WTC11 (cell line): Measurements from ENCODE around the gene CHST5.

Experiments used
- ATF3 ChIP-seq: sonication (generic); formaldehyde crosslinking; conservative IDR thresholded peaks from 2 replicates; pipeline ENCODE4 v1.8.1; 2022; ENCODE audit warnings: mild to moderate bottlenecking, missing genetic modification reagents
- CTCF ChIP-seq: fragments of 200-600 bp; IDR thresholded peaks from 2 replicates; pipeline ENCODE4 v1.8.0; 2022; ENCODE audit warnings: antibody characterized with exemption
- HMGXB4 ChIP-seq: sonication (generic); formaldehyde crosslinking; IDR thresholded peaks from 2 replicates; pipeline ENCODE4 v1.8.1; 2023; ENCODE audit warnings: mild to moderate bottlenecking, moderate library complexity, missing genetic modification reagents
- SP1 ChIP-seq: sonication (generic); formaldehyde crosslinking; conservative IDR thresholded peaks from 2 replicates; pipeline ENCODE4 v1.8.1; 2022; ENCODE audit warnings: missing genetic modification reagents
- TCF7 ChIP-seq: sonication (generic); formaldehyde crosslinking; IDR thresholded peaks from 2 replicates; pipeline ENCODE4 v1.8.0; 2022; ENCODE audit warnings: mild to moderate bottlenecking, low read depth, missing genetic modification reagents, moderate library complexity
- ZNF121 ChIP-seq: sonication (generic); formaldehyde crosslinking; IDR thresholded peaks from 2 replicates; pipeline ENCODE4 v1.8.0; 2023; ENCODE audit warnings: missing genetic modification reagents
- ZNF396 ChIP-seq: fragments of 250-450 bp; sonication (Bioruptor Pico); IDR thresholded peaks from 2 replicates; pipeline ENCODE4 v1.8.0; 2021; ENCODE audit warnings: mild to moderate bottlenecking, moderate library complexity, borderline replicate concordance

GRCh38 chr16:75482434-75483205 lies 53.3 kb downstream of the CHST5 start:
- TF ChIP-seq ATF3 (CRISPR knock-in tag) = no peak
- TF ChIP-seq ZNF121 (CRISPR knock-in tag) = no peak
- TF ChIP-seq CTCF = no peak
- no peak for TF ChIP-seq HMGXB4 (CRISPR knock-in tag)
- TF ChIP-seq ZNF396 (CRISPR knock-in tag) = no peak
- TF ChIP-seq TCF7 (CRISPR knock-in tag) = no peak
- TF ChIP-seq SP1 (CRISPR knock-in tag) = no peak
